Liver (tissue), 9 donors: ENCODE results near the gene CDK16. TPM values are rescaled to one million over a fixed set of nuclear protein-coding genes. Genes with fewer than 3 reads are reported as not detected.

Source experiments
- DNase-seq: peaks from one replicate; pipeline ENCODE4 v3.0.0-alpha.2; 2017; ENCODE audit warnings: low spot score
- H3K27ac ChIP-seq, 2 donors: one replicate each; pipeline ENCODE4 v1.7.0; 2013; ENCODE audit warnings: inconsistent platforms in 2 of 2, low read length in 2 of 2, control low read depth in 1 of 2, low read depth in 1 of 2, mild to moderate bottlenecking in 1 of 2
- H3K27me3 ChIP-seq, 4 donors: one replicate each; pipeline versions ENCODE4 v1.6.1 to v1.7.0; 2013; ENCODE audit warnings: low read length in 3 of 4, inconsistent platforms in 1 of 4, mild to moderate bottlenecking in 1 of 4, moderate library complexity in 1 of 4; ENCODE audit not compliant: control insufficient read depth in 4 of 4, insufficient read depth in 4 of 4
- H3K36me3 ChIP-seq, 4 donors: one replicate each; pipeline versions ENCODE4 v1.6.1 to v1.7.0; 2013; ENCODE audit warnings: low read length in 3 of 4, mild to moderate bottlenecking in 3 of 4, low read depth in 1 of 4, moderate library complexity in 1 of 4; ENCODE audit not compliant: control insufficient read depth in 4 of 4, insufficient read depth in 3 of 4
- H3K4me1 ChIP-seq, 4 donors: one replicate each; pipeline versions ENCODE4 v1.6.1 to v1.7.0; 2013; ENCODE audit warnings: low read length in 3 of 4, mild to moderate bottlenecking in 3 of 4, moderate library complexity in 1 of 4; ENCODE audit not compliant: control insufficient read depth in 4 of 4, insufficient read depth in 4 of 4
- H3K4me3 ChIP-seq, 3 donors: one replicate each; pipeline versions ENCODE4 v1.6.1 to v1.7.0; 2013; ENCODE audit warnings: low read length in 3 of 3, control low read depth in 1 of 3, low read depth in 1 of 3, mild to moderate bottlenecking in 1 of 3
- H3K9ac ChIP-seq, 2 donors: one replicate each; pipeline ENCODE4 v1.7.0; 2013; ENCODE audit warnings: low read length in 2 of 2, mild to moderate bottlenecking in 2 of 2, moderate library complexity in 2 of 2, control low read depth in 1 of 2, low read depth in 1 of 2
- H3K9me3 ChIP-seq, 4 donors: one replicate each; pipeline versions ENCODE4 v1.6.1 to v1.7.0; 2013; ENCODE audit warnings: low read length in 3 of 4; ENCODE audit not compliant: control insufficient read depth in 4 of 4
- ATF3 ChIP-seq: IDR thresholded peaks from 2 replicates; pipeline ENCODE4 v1.6.1; 2016; ENCODE audit warnings: antibody characterized with exemption
- CTCF ChIP-seq: fragments of 150-350 bp; IDR thresholded peaks from 2 replicates; pipeline ENCODE4 v1.5.1; 2017; ENCODE audit warnings: improper control_type of control experiment, low read depth, low read length; ENCODE audit not compliant: missing input control
- FOXA1 ChIP-seq: IDR thresholded peaks from 2 replicates; pipeline ENCODE4 v1.6.1; 2016; ENCODE audit warnings: antibody characterized with exemption
- FOXA2 ChIP-seq: IDR thresholded peaks from 2 replicates; pipeline ENCODE4 v1.6.1; 2016; ENCODE audit warnings: antibody characterized with exemption
- GABPA ChIP-seq, 2 donors: IDR thresholded peaks in 1 of 2; conservative IDR thresholded peaks in 1 of 2; 2 replicates each; pipeline ENCODE4 v1.6.1; 2016; ENCODE audit warnings: antibody characterized with exemption in 2 of 2, mild to moderate bottlenecking in 1 of 2, moderate library complexity in 1 of 2
- HNF4A ChIP-seq, 2 donors: conservative IDR thresholded peaks; 2 replicates each; pipeline ENCODE4 v1.6.1; 2016; ENCODE audit warnings: antibody characterized with exemption in 2 of 2, mild to moderate bottlenecking in 2 of 2
- HNF4G ChIP-seq: IDR thresholded peaks from 2 replicates; pipeline ENCODE4 v1.6.1; 2016; ENCODE audit warnings: antibody characterized with exemption
- JUND ChIP-seq, 2 donors: IDR thresholded peaks; 2 replicates each; pipeline ENCODE4 v1.6.1; 2016; ENCODE audit warnings: antibody characterized with exemption in 2 of 2
- NR2F2 ChIP-seq: IDR thresholded peaks from 2 replicates; pipeline ENCODE4 v1.6.1; 2016; ENCODE audit warnings: antibody characterized with exemption
- RAD21 ChIP-seq, 2 donors: IDR thresholded peaks; 2 replicates each; pipeline ENCODE4 v1.6.1; 2016; ENCODE audit warnings: antibody characterized with exemption in 2 of 2, mild to moderate bottlenecking in 2 of 2
- REST ChIP-seq: IDR thresholded peaks from 2 replicates; pipeline ENCODE4 v1.6.1; 2016; ENCODE audit warnings: antibody characterized with exemption, mild to moderate bottlenecking
- RXRA ChIP-seq, 2 donors: IDR thresholded peaks; 2 replicates each; pipeline ENCODE4 v1.6.1; 2017 to 2018; ENCODE audit warnings: antibody characterized with exemption in 2 of 2, mild to moderate bottlenecking in 1 of 2
- SP1 ChIP-seq: IDR thresholded peaks from 2 replicates; pipeline ENCODE4 v1.6.1; 2018; ENCODE audit warnings: antibody characterized with exemption, mild to moderate bottlenecking
- TAF1 ChIP-seq: conservative IDR thresholded peaks from 2 replicates; pipeline ENCODE4 v1.6.1; 2016; ENCODE audit warnings: antibody characterized with exemption, mild to moderate bottlenecking
- YY1 ChIP-seq: IDR thresholded peaks from 2 replicates; pipeline ENCODE4 v1.6.1; 2016; ENCODE audit warnings: antibody characterized with exemption, mild to moderate bottlenecking
- ZBTB33 ChIP-seq: IDR thresholded peaks from 2 replicates; pipeline ENCODE4 v1.6.1; 2016; ENCODE audit warnings: antibody characterized with exemption
- WGBS: extraction: QIAGEN DNeasy Blood & Tissue Kit; methylation state at CpG from one replicate; pipeline ENCODE4 v1.1.7; 2013; 5-methylcytosine and 5-hydroxymethylcytosine counted together
- polyA plus RNA-seq, 2 donors: library from polyadenylated mRNA; stranded (reverse) in 1 of 2; unstranded in 1 of 2; fragments of 200-250 nt in 1 of 2; fragments of >200 nt in 1 of 2; fragmentation: Nextera tagmentation in 1 of 2; extraction: Ambion mirVana in 1 of 2; gene quantifications; one replicate each; pipeline versions ENCODE4 v1.2.1 to v1.2.3, GENCODE V29; 2013 to 2015
- total RNA-seq, 2 donors: library from RNA; depleted of rRNA; stranded (reverse); fragments of >200 nt; gene quantifications; one replicate each; pipeline ENCODE4 v1.2.3, GENCODE V29; 2014
- TF ChIP-seq, protein P1 (sequence below): IDR thresholded peaks from 2 replicates; pipeline ENCODE4 v1.6.1; 2016; ENCODE audit warnings: antibody characterized with exemption
- donor health status: healthy.
- donor health status: healthy.
- donor health status: healthy.
- donor health status: healthy.
- donor health status: healthy.

The CDK16 gene
- total and polyA plus RNA-seq, 4 donors = 10.8 to 31.1 (median 19.9) TPM

DNA sequence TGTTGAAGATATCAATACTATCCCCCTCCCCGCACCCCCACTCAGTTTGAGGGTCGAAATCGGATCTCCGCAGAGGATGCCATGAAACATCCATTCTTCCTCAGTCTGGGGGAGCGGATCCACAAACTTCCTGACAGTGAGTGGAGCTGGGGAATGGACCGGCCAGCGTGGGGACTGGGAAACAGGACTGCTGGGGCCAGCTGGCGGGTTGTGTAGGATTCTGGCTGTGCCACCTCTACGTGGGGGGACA lies 8.8 kb downstream of the CDK16 start:
- H3K9ac ChIP-seq = no peak overlapping the region
- WGBS = 97% methylated on average over 9 of the region's 9 CpGs
- H3K36me3 ChIP-seq = peaks cover 11 to 60% (median 29%) of the 10 kb centered on the region in 4 donors
- no peak for TF ChIP-seq RAD21 (IDR thresholded peaks at IDR 0.05)
- no peak for TF ChIP-seq CTCF
- no peak for TF ChIP-seq JUND (IDR thresholded peaks at IDR 0.05)
- no peak for TF ChIP-seq ATF3
- no peak for TF ChIP-seq ZBTB33
- no peak for TF ChIP-seq GABPA (IDR thresholded peaks at IDR 0.05 in 1 of 2, conservative IDR thresholded peaks at IDR 0.05 in 1 of 2)
- no peak for TF ChIP-seq HNF4A (conservative IDR thresholded peaks at IDR 0.05)
- TF ChIP-seq FOXA2 = no peak
- no peak for TF ChIP-seq YY1
- no peak for TF ChIP-seq FOXA1
- TF ChIP-seq, protein P1, sequence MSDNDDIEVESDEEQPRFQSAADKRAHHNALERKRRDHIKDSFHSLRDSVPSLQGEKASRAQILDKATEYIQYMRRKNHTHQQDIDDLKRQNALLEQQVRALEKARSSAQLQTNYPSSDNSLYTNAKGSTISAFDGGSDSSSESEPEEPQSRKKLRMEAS = no peak
- no peak for TF ChIP-seq SP1
- no peak for TF ChIP-seq REST
- no peak for TF ChIP-seq RXRA (IDR thresholded peaks at IDR 0.05)
- TF ChIP-seq NR2F2 = no peak
- no peak for TF ChIP-seq TAF1
- DNase-seq = no peak
- H3K4me3 ChIP-seq = no peak overlapping the region
- H3K9me3 ChIP-seq = no peaks in the 10 kb centered on the region
- no peaks in the 10 kb centered on the region for H3K27me3 ChIP-seq
- no peak overlapping the region for H3K27ac ChIP-seq
- H3K4me1 ChIP-seq = peaks cover 0 to 1% (median 0%) of the 10 kb centered on the region in 4 donors

GRCh38 chrX:47228550-47229270 lies 10.2 kb downstream of the CDK16 start:
- H3K4me3 ChIP-seq = no peak overlapping the region
- WGBS = 94% methylated on average over 12 of the region's 12 CpGs
- DNase-seq = no peak
- no peaks in the 10 kb centered on the region for H3K27me3 ChIP-seq
- H3K4me1 ChIP-seq = peaks cover 0 to 7% (median 0%) of the 10 kb centered on the region in 4 donors
- H3K9ac ChIP-seq = no peak overlapping the region
- H3K9me3 ChIP-seq = no peaks in the 10 kb centered on the region
- H3K27ac ChIP-seq = no peak overlapping the region
- peaks cover 8 to 52% (median 29%) of the 10 kb centered on the region in 4 donors for H3K36me3 ChIP-seq
- TF ChIP-seq ZBTB33 (no peak), SP1 (no peak), RXRA (IDR thresholded peaks at IDR 0.05) (no peak), ATF3 (no peak), REST (no peak), HNF4G (no peak), FOXA2 (no peak), YY1 (no peak)
- TF ChIP-seq, protein P1 = no peak
